Esophagus (tissue), 2 donors: Measurements from ENCODE around the gene TNIK. TPM values are rescaled to one million over a fixed set of nuclear protein-coding genes. Genes with fewer than 3 reads are reported as not detected.
"Not testable (repeated sequence)": the region's sequence is repeated elsewhere in the genome, so short reads cannot be mapped to it uniquely, and the experiment has no call there.

Experiments used
- H3K27ac ChIP-seq, 2 donors: one replicate each; pipeline ENCODE4 v1.5.1; 2013; ENCODE audit warnings: low read depth in 2 of 2, mild to moderate bottlenecking in 2 of 2, inconsistent platforms in 1 of 2, low read length in 1 of 2, moderate library complexity in 1 of 2
- H3K27me3 ChIP-seq, 2 donors: one replicate each; pipeline ENCODE4 v1.6.1; 2013; ENCODE audit warnings: low read length in 2 of 2, control low read depth in 1 of 2, mild to moderate bottlenecking in 1 of 2; ENCODE audit not compliant: insufficient read depth in 2 of 2, control insufficient read depth in 1 of 2
- H3K36me3 ChIP-seq, 2 donors: one replicate each; pipeline ENCODE4 v1.6.1; 2013; ENCODE audit warnings: low read length in 1 of 2; ENCODE audit not compliant: control insufficient read depth in 2 of 2, insufficient read depth in 2 of 2
- H3K4me1 ChIP-seq, 2 donors: one replicate each; pipeline ENCODE4 v1.6.1; 2013; ENCODE audit warnings: low read length in 1 of 2; ENCODE audit not compliant: control insufficient read depth in 2 of 2, insufficient read depth in 2 of 2
- H3K4me3 ChIP-seq, 2 donors: one replicate each; pipeline ENCODE4 v1.5.1; 2013; ENCODE audit warnings: low read length in 2 of 2, mild to moderate bottlenecking in 2 of 2, low read depth in 1 of 2, moderate library complexity in 1 of 2
- H3K9me3 ChIP-seq, 2 donors: one replicate each; pipeline ENCODE4 v1.6.1; 2013; ENCODE audit warnings: mild to moderate bottlenecking in 2 of 2, low read depth in 1 of 2, low read length in 1 of 2, moderate library complexity in 1 of 2; ENCODE audit not compliant: control insufficient read depth in 2 of 2, insufficient read depth in 1 of 2
- WGBS, 2 donors: extraction: QIAGEN DNeasy Blood & Tissue Kit; methylation state at CpG; one replicate each; pipeline ENCODE4 v1.1.7; 2013; 5-methylcytosine and 5-hydroxymethylcytosine counted together
- polyA plus RNA-seq, 2 donors: library from polyadenylated mRNA; stranded (reverse); fragments of 200-250 nt; gene quantifications; one replicate each; pipeline ENCODE4 v1.2.3, GENCODE V29; 2013
- donor health status: healthy with polysubstance abuse.
- donor health status: Bipolar disorder and iron deficiency.

The TNIK gene
- polyA plus RNA-seq, 2 donors: 2.2 to 3.2 TPM

DNA sequence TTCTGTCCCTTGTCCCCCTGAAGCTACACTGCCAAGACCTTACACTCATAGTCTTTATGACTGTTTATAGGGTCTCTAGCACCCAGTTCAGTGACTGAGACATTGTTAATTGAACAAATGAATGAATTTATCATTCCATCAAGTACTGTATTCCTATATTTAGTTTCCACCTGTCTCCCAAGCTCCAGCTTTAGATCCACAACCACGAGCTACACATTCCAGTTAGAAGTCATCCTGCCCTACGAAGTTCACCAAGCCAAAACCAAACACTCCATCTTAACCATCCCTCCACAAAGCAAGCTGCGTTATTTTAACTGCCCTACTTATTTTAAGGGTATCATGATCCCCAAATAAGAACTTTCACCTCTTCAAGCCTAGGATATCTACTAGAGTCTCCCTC, 31.3 kb downstream of the TNIK start:
- Histone ChIP-seq H3K9me3 (no peaks in the 10 kb centered on the region), H3K27me3 (no peaks in the 10 kb centered on the region)
- WGBS, 2 donors: 91 to 92% methylated on average over 3 of the region's 3 CpGs

DNA sequence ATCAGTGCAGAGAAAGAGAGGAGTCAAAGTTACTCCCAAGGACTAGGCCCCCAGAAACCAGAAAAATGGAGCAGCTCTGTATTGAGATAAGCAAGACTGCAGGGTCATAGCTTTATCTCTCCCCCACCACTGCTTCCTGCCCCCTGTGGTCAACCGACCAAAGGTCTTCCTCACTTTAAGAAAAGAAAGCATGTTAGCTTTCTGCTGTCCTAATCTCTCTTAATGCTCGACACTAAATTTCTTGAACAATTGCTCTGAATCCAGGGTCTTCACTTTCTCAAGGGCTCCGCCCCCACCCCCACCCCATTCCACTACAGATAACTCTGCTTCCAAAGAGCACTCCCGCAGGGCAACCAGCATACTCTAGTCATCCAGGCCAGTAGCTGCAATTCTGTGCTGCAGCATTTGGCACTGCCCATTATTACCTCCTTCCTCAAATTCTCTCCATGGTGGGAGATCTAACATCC, 31.9 kb downstream of the TNIK start:
- no peaks in the 10 kb centered on the region for H3K9me3 ChIP-seq
- 71 to 73% methylated on average over 4 of the region's 4 CpGs for WGBS, 2 donors
- H3K4me1 ChIP-seq: no peaks in the 10 kb centered on the region
- no peak overlapping the region for H3K4me3 ChIP-seq
- H3K27ac ChIP-seq: no peak overlapping the region
- H3K36me3 ChIP-seq: no peaks in the 10 kb centered on the region
- no peaks in the 10 kb centered on the region for H3K27me3 ChIP-seq

More for the DNA sequence above, 31.3 kb downstream of the TNIK start:
- no peak overlapping the region for H3K27ac ChIP-seq
- no peaks in the 10 kb centered on the region for H3K36me3 ChIP-seq
- H3K4me3 ChIP-seq: no peak overlapping the region
- no peaks in the 10 kb centered on the region for H3K4me1 ChIP-seq

DNA sequence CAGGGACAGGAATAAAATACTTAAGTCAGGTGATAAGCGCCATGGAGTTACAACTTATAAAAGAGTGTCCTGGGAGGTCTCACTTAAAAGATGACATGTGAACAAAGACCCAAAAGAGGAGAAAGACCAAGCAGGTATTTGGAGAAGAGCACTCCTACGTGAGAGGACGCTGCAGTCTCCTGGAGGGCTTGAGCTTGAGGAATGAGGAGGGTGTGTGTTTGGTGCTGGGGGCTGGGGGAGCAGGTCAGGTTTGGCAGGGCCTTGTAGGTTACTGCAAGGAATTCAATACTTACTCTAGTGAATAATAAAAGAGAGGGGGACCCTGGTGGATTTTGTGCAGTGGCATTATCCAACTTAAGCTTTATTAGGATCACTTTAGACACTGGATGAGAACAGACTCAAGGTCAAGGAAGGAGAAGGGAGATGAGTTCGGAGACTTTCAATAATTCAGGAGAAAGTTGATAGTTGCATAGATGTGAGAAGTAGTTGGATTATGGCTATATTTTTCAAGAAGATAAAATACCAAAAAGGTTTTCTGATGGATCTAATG, 32.4 kb downstream of the TNIK start:
- H3K27ac ChIP-seq: no peak overlapping the region
- no peaks in the 10 kb centered on the region for H3K4me1 ChIP-seq
- H3K27me3 ChIP-seq: no peaks in the 10 kb centered on the region
- H3K36me3 ChIP-seq: no peaks in the 10 kb centered on the region
- no peak overlapping the region for H3K4me3 ChIP-seq
- H3K9me3 ChIP-seq: no peaks in the 10 kb centered on the region
- 89 to 91% methylated on average over 4 of the region's 4 CpGs for WGBS, 2 donors

DNA sequence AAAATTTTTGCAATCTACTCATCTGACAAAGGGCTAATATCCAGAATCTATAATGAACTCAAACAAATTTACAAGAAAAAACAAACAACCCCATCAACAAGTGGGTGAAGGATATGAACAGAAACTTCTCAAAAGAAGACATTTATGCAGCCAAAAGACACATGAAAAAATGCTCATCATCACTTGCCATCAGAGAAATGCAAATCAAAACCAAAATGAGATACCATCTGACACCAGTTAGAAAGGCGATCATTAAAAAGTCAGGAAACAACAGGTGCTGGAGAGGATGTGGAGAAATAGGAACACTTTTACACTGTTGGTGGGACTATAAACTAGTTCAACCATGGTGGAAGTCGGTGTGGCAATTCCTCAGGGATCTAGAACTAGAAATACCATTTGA, 36.1 kb downstream of the TNIK start:
- H3K27me3 ChIP-seq, H3K4me1 ChIP-seq, H3K27ac ChIP-seq, H3K4me3 ChIP-seq, H3K36me3 ChIP-seq, H3K9me3 ChIP-seq: not testable (repeated sequence)
- WGBS, 2 donors: 89 to 91% methylated on average over 2 of the region's 2 CpGs

DNA sequence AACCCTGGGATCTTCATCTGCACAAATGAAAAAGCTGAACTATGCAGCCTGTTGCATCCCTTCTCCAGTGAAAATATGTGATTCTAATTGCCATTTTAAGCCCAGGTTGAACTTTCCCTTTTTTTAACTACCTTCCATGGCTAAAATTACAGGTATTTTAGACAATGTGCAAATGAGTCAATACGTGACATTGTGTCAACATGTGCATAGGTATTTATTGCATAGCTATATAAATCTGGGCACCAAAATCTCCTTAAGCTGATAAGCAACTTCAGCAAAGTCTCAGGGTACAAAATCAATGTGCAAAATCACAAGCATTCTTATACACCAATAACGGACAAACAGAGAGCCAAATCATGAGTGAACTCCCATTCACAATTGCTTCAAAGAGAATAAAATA, 37.4 kb downstream of the TNIK start:
- WGBS, 2 donors: 42 to 73% methylated on average over 2 of the region's 2 CpGs
- not testable (repeated sequence) for H3K27ac ChIP-seq, H3K4me3 ChIP-seq, H3K9me3 ChIP-seq, H3K36me3 ChIP-seq, H3K27me3 ChIP-seq, H3K4me1 ChIP-seq

DNA sequence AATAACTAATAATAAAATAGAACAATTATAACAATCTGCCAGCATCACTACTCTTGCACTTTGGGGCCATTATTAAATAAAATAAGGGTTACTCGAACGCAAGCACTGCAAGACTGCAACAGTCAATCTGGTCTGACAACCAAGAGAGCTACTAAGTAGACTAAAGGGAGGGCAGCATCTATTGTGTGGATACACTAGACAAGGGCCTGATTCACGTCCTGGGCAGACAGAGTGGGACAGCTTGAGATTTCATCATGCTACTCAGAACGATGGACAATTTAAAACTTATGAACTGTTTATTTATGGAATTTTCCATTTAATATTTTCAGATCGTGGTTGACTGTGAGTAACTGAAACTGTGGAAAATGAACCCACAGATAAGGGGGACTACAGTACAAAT, 39.5 kb downstream of the TNIK start:
- H3K4me3 ChIP-seq: no peak overlapping the region
- no peaks in the 10 kb centered on the region for H3K9me3 ChIP-seq
- H3K27me3 ChIP-seq: no peaks in the 10 kb centered on the region
- no peaks in the 10 kb centered on the region for H3K4me1 ChIP-seq
- H3K36me3 ChIP-seq: no peaks in the 10 kb centered on the region
- WGBS, 2 donors: 69 to 72% methylated on average over 5 of the region's 5 CpGs
- no peak overlapping the region for H3K27ac ChIP-seq

DNA sequence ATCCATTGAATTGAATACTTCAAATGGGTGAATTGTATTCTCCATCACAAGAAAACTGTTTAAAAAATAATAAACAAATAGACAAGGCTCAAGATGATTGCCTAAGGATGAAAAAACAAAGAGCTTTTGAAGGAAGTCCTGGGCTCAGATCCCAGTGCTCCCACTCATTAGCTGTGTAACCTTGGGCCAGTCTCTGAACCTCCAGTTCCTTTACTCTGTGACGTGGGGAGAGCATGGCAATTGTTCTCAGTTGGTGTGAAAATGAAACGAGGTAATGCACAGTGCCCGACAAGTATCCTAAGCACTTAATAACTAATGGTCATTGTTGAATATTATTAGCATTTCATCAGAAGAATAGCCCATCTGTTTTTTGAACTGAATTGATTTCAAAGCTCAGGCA, 40.7 kb downstream of the TNIK start:
- WGBS, 2 donors: 78 to 86% methylated on average over 3 of the region's 3 CpGs
- Histone ChIP-seq H3K4me3 (no peak overlapping the region), H3K27me3 (no peaks in the 10 kb centered on the region), H3K4me1 (no peaks in the 10 kb centered on the region), H3K27ac (no peak overlapping the region), H3K36me3 (no peaks in the 10 kb centered on the region), H3K9me3 (no peaks in the 10 kb centered on the region)

DNA sequence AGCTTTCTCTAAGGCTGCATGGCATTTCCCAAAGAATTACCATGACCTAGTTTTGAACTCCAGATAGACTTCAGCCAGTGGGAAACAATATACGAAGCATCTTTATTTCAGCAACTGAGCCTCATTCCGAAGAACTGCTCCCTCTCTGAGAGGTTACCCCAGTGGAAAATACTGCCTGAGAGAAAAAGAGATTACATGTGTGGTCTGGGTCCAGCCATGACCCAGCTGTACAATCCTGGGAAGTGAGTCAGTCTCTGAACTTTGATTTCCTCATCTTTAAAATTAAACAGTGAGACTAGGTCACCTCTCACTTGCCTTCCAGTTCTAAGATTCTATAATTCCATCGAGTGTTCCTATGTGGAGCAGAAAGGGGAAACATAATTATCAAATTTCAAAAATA, 42.4 kb downstream of the TNIK start:
- no peaks in the 10 kb centered on the region for H3K4me1 ChIP-seq
- H3K27me3 ChIP-seq: no peaks in the 10 kb centered on the region
- no peak overlapping the region for H3K4me3 ChIP-seq
- H3K27ac ChIP-seq: no peak overlapping the region
- WGBS, 2 donors: 66 to 80% methylated on average over 3 of the region's 3 CpGs
- H3K9me3 ChIP-seq: no peaks in the 10 kb centered on the region
- H3K36me3 ChIP-seq: no peaks in the 10 kb centered on the region

DNA sequence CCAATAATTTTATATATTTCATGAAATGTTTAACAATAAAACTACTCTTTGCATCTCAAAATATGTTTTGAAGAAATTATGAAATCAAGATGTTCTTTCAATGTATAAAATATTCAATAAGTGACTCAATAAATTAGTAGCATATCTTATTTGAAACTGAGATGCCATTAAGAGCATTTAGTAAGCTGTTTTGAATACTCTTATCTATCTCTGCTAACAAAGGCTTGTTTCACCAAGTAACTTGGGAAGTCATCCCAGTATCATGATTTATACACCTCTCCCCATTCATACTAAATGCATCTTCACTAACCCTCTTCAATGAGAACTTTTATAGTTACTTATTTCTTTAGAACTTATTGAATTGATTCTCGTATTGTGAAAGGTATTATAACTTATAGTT, 43.1 kb downstream of the TNIK start:
- H3K27ac ChIP-seq: no peak overlapping the region
- H3K36me3 ChIP-seq: no peaks in the 10 kb centered on the region
- H3K4me1 ChIP-seq: no peaks in the 10 kb centered on the region
- no peaks in the 10 kb centered on the region for H3K9me3 ChIP-seq
- 78 to 83% methylated on average over 1 of the region's 1 CpG for WGBS, 2 donors
- no peak overlapping the region for H3K4me3 ChIP-seq
- no peaks in the 10 kb centered on the region for H3K27me3 ChIP-seq

DNA sequence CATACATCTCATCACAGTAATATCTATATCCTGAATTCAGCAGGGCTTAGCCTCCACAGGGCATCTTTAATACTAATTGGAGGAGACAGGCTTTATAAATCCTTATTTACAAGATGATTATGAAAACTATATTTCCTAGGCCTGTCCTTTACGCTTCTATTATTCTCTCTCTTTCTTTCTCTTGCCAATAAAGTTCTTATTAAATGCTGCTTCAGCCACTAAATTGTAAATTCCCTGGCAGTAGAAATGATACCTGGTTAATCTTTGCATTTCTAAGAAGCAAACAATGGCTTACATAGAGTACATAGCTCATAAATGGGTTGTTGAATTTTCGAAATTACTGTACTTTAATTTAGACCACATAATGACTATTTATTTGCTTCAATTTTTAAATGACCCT, 43.5 kb downstream of the TNIK start:
- H3K4me3 ChIP-seq: no peak overlapping the region
- H3K9me3 ChIP-seq: no peaks in the 10 kb centered on the region
- no peak overlapping the region for H3K27ac ChIP-seq
- no peaks in the 10 kb centered on the region for H3K27me3 ChIP-seq
- 78 to 80% methylated on average over 2 of the region's 2 CpGs for WGBS, 2 donors
- no peaks in the 10 kb centered on the region for H3K36me3 ChIP-seq
- H3K4me1 ChIP-seq: no peaks in the 10 kb centered on the region
